ENCODE measurements around the gene ATXN1.

Gene ATXN1

DNA sequence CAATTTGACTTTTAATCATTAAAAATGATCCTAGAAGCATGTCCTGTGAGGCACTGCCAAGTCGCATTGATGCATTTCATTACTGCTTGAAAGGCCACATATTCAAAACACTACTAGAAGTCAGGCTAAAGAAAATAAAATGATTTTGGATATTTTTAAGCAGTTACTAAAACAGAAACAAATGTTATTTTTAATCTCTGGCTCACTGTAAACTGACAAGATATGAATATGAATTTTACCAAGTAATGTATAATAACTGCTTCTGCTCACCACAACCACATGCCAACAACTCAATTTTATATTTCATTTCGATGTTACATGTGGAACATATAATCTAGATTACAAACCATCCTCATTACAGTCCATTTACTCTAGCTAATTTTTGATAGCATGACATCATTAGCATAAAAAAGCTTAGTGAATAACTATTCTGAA is 90.6 kb downstream of the ATXN1 start:
- DNase-seq, result no peak

DNA sequence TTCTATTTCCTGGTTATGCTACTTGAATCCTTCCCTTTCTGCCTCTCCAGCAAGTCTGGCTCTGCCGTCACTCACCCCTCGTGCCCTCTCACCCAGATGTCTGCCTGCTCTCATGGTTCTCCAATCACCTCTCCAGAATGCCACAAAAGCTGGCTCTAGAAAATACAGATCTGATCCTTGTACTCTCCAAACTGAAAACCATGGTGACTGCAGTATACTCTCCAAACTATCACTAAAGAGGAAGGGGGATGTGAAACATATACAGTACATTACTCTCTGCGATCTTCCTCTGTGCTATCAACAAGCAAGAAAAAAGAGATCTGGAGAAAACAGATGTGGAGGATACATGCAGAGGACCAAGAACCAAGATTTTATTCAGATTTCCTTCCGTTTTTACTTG is 91.1 kb downstream of the ATXN1 start:
- peak; percentile 64 for DNase-seq

DNA sequence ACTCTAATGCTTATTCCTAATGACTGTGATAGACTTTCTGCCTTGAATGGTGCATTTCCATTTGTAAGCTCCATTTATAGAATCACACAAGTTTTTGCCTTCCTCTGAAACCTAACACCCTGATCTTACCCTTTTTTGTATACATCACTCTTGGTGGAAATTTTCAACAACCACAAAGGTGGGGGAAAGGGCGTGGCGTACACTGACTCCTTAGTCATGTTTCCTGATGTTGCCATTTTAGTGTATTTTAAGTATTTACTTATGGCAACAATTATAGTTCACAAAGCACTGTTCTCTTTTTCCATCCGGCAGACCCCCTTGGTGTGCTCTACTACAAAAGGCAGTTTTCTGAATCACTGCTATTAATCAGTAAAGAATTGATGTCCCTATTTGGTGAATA is 92.0 kb downstream of the ATXN1 start:
- no peak for DNase-seq

DNA sequence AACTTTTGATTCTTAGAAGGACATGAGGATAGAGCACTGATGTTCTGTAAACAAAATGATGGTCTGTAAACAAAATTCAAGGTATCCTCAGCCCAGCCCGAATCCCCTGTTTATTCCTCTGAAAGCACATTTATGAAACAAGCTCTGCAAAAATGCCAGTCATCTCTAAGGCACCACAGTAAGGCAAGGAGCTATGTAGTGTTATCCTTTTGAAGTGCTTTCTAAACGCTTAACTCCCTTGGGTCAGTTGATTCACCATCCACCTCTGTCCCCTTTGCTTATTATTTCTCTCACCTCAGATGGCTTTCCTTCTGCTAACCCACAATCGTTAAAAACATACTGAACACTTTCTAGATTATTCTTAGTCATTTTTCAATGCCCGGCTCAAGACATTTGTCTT is 93.8 kb downstream of the ATXN1 start:
- DNase-seq, result no peak

DNA sequence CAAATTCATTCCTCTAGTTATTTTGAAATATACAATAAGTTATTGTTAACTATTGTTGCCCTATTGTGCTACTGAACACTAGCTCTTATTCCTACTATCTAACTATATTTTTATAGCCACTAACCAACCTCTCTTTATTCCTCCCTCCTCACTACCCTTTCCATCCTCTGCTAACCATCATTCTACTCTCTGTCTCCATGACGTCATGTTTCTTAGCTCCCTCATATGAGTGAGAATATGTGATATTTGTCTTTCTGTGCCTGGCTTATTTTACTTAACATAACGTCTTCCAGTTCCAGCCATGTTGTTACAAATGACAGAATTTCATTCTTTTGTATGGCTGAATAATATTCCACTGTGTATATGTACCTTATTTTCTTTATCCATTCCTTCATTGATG is 95.3 kb downstream of the ATXN1 start:
- DNase-seq, result no peak

DNA sequence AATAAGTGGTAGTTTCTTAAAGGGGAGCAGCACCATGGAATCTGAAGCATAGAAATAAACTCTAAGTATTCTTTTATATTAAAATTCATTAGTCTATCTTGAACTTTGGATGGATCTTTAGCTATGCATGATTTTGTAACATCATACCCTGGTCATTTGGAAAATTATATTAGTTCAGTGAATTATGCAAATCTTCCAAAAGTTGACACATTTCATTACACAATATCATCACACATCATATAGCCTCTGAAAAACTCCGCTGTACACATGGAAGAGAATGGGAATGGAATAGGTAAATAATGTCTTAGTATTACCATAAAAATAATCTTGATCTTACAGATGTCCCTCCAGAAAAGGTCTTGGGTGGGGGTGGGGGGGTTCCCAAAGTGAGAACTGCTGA is 96.1 kb downstream of the ATXN1 start:
- DNase-seq, result peak; percentile 26

DNA sequence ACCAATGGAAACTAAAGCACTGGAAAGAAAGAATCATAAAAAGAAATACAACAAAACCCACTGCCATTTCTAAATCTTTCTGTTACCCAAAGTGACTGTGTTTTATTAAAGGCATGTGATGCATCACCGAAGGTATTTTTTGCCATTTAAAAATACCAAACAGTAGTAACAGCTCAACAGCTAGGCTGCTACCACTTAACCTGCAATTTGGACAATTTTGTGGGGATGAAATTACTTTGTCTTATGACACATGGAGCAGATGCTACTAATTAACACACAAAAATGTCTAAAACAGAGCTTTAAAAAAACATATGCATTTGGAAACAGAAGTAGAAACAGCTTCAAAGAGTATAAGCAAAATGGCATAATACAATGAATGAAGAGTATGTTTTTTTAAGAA is 97.4 kb downstream of the ATXN1 start:
- no peak for DNase-seq

DNA sequence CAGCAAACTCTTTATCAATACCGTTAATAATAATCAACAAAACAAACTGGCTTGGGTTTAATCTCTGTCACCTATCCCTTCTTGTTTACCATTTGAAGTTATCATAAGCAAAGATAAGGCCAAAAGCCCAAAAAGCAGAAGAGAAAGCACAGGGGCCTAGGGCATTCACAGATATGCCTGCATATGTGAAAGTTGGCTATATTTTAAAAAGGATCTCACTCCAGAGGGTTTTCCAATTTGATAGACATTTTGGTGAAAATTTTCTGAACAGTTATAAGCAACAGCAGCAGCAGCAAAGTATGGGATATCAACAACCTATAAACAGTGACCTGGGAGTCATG is 101.1 kb downstream of the ATXN1 start:
- peak; percentile 40 for DNase-seq

DNA sequence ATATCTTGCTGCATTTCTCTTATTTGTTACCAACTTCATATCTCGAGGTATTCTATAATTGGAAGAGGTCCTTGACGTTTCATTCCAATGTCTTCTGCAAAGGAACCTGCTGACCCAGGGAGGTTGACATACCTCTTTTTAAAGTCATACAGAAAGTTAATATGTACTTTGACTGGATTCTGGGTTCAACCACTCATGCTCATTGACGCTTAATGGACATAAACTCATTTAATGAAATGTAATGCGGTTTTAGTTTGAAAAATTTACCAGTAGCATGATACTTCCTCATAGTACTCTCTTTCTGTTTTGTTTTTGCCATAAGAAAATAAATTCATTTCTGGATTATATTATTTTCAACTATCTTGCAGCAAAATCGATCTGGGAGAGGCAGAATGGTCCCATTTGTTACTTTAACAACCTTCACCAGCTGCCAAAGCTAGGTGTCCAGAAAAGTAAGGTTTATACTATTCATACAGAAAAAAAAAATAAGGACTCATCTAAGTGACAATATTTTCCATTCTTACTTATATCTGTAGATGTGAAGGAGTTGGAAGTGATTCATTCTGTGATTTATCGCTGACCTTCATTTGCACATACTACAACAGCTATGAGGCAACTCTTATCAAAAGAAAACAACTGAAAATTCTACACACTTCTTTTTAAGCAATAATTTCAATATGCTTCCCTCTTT is 101.6 kb downstream of the ATXN1 start:
- DNase-seq, result peak; percentile 49

DNA sequence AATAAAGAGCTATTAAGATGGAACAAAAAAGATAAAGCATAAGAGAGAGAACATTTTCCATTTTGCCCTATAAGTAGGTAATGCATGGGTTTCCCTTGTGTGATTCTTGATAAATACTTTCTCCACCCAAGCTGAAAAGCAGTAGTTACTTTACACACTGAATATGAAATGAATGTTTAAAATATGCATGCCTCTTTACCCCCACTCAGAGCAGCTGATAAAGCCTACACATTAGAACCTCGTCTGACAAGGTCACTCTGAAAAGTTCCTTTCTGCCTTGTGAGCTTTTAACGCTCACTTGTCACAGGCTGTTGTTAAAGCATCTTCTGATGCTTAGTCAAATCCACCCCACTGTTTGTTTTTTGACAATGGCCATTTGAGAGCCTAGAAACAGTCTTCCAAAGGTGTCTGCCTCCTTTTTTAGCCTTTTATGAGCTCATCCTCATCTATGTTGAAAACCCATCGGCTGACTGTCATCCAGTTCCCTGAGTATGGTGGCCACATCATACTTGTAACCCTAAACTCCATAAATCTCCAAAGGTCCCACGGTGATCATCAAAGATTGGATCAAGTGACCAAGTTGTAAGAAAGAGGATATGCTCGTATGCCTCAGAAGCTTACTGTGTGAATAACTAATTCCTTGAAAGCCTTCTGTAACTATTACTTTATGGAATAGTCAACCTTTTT is 102.8 kb downstream of the ATXN1 start:
- peak; percentile 56 for DNase-seq

DNA sequence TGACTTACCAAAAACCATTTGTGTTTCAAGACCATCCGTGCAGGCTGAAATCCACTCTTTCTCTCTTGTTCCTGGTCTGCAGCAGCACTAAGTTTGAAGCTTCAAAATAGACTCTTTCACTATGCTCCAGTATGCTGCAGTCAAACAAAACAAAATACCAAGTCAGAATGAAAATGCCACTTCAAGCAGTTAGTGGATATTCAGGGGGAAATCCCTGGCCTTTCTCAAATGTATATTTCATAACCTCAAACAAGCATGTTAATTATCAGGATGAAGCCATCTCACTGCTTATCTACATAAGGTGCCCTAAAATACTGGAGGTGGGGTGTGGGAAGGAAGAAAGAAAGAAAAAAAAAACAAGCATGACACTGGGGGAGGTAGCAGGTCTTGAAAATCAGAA is 103.5 kb downstream of the ATXN1 start:
- DNase-seq, result peak; percentile 60

DNA sequence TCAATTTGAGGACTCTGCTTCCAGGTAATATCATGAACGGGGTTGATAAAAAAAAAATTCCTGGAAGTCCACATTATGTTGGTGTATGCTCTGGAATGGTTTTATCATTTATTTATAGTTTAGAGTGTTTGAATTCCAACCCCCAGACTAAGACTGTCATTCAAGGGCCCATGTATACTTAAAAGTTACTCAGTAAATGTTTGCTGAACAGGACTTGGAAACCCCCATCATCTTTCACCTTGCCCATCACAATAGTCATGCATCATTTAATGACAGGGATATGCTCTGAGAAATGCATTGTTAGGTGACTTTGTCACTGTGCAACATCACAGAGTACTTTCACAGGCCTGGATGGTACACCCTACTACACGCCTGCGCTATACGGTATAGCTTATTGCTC is 104.8 kb downstream of the ATXN1 start:
- DNase-seq, result no peak

DNA sequence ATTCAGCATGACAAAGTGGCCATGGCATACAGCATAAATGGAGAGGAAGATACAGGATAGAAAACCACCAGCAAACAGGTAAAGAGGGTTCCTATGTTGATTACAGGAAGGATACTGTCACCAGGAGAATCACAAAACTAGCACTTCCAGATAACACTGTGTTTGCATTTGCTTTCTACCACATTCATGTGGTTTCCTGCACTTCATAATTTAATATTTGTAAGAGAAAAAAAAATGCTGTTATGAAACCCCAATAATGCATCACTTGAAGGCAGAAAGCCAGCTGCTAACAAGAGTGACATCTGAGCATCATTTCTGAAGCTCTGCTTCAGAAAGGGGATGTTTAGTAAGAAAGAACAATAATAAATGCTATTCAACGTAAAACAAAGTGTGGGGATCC is 106.6 kb downstream of the ATXN1 start:
- DNase-seq, result no peak

DNA sequence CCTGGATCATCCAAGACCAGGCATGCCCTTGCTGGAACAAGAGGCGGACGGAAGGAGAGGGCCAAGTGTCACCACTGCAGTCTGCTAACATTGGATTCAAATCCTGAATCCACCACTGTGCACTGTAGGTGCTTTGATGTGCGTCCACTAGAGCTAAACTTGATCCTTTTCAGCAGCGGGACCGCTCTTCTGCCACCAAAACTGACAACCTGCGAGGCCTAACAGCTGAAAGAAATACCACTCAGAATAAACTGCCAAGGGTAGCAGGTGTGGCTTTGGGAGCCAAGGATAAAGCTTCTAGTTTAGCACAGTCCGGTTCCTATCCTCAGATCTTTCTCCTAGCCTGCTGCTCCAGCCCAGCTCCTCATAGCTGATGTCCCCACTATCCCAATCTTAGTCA is 108.0 kb downstream of the ATXN1 start:
- no peak for DNase-seq

DNA sequence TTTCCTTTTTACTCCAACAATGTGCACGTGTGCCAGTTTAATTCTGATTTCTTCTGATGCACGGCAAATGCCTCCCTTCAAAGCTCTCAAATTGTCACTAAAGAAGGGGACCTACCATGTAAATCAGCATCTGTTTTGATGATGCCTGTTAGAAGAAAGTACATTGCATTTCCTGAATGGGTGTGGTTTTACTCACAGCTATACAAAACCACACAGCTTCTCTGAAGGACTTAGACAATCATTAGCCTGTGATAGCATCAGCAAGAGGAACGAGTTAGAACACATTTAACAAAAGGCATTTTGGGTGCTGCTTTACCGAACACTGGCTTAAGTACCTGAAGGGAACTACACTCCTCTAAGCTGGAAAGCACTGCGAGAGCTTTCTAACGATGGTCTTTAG is 109.4 kb downstream of the ATXN1 start:
- DNase-seq, result no peak

DNA sequence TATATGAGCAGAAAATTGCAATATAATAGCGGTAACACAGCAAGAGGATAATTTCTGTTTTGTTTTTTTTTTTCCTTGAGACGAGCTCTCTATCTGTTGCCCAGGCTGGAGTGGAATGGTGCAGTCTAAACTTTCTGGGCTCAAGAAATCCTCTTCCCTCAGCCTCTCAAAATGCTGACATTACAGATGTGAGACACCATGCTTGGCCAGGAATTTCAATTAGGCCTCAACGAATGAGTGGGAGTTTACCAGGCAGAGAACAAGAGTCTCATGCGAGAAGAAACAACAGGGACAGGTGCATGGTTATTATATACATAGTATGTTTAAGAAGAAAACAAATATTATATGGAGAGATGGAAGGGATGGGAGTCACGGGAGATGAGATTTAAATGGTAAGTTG is 111.4 kb downstream of the ATXN1 start:
- no peak for DNase-seq

DNA sequence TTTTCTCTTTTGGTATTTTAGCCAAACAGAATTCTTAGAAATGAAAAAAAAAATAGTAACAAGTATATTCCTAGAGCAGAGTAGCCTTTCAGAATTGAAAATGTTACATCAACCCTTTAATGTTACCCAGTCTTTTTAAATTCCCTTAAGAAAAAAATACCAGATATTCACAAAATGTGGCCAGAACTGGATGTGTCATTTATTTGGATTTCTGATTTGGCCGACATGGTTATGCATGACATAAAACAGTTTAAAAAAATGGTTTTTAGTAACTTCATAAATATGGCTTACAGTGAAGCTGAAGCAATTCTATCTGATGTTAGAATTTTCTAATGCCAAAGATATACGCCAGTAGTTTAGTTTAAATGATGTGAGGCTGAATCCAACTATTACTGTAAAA is 112.0 kb downstream of the ATXN1 start:
- no peak for DNase-seq

DNA sequence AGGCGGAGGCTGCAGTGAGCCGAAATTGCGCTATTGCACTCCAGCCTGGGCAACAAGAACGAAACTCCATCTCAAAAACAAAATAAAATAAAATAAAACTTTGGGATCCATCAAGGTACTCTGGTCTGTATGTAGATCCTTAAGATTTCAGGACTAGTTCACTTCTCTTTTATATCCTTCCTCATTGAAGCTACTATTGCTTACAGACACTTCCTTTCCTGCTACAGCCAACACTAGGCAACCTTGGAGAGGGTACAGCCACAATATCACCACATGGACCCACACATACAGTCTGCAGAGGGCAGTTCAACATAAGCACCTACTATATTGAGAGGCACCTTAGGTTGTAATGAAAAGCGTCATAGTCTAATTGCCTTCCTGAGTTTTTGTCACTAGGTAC is 113.3 kb downstream of the ATXN1 start:
- DNase-seq, result no peak

DNA sequence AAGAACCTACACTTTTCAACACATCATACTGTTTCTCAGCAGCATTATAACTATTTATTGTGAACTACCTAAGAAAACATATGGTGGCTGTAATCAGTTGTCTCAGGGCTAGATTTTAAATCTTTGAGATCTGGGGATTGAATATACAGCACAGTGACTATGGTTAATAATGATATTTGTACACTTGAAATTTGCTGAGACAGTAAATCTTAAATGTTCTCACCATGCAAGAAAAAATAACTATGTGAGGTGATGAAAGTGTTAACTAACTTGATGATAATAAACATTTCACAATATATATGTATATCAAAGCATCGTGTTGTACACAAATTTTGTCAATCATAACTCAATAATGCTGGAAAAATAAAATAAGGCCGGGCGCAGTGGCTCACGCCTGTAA is 113.8 kb downstream of the ATXN1 start:
- DNase-seq, result no peak

DNA sequence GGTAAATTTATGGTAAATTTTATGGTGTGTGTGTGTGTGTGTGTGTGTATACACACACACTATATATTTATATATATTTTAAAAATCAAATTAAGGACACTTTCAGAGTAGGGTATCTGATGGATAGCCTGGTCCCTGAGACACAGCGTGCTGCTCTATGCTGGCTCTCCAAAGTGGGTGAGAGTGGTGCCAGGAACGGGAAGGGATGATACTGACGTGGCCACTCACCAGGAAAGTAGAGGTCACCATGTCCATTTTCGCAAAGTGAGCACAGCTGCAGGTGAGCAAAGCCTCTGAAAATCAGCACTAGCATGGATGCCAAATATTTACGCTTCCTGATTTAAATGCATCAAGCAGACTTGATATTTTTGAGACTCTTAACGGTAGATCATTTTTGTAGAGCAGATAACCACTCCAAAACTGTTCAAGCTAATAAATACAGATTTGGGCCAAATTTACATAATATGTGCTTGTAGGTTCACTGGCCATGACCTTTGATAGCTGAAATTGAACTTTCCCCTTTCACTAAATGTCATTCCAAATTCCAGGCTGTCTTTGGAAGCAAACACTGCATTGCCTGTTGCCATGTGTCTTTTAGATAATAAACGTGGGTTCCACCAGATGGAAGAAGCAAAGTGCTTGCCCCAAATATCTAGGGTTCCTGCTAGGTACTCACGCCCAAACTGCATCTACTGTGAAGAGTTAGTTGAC is 116.6 kb downstream of the ATXN1 start:
- no peak for DNase-seq

DNA sequence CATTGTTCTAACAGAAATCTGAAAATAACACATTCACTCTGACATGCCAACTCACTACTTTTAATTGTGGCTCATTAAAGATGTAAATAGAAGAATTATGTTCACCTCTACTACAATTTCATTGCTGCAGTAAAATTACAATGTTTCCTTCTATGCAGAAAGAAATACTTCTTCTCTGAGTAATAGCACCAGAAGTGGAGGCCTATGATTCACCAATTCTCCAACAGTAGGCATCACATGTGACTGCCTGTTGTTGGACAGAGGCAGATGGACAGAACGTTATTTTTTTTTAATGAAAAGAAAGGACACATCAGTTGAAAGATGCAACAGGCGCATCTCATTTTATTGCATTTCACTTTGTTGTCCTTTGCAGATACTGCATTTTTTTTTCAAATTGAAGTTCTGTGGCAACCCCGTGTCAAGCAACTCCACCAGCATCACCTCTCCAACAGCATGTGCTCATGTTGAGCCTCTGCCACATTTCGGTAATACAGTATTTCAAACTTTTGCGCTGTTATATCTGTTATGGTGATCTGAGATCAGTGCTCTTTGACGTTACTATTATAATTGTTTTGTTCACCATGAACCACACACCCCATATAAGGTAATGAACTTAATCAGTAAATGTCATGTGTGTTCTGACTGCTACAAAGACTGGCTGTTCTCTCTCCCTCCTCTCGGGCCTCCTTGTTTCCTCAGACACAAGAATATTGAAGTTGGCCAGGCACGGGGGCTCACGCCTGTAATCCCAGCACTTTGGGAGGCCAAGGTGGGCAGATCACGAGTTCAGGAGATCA is 121.4 kb downstream of the ATXN1 start:
- DNase-seq, result peak; percentile 36

DNA sequence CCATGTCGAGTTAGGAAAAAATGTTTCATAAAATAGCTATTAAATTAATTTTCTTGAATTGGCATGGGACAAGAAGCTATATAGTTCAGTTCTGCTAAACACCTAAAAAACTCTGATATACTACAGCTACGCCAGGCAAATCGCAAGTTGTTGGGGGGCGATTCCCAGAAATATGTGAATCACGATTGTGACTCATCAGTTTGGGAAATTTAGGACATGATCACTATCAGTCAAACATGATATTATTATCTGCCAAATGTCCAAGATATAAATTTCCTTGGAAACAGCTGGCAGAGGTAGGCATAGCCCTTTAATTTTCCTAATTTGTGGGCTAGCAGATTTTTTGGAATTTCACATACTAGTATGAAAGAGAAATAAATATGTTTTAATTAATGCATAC is 123.6 kb downstream of the ATXN1 start:
- no peak for DNase-seq

DNA sequence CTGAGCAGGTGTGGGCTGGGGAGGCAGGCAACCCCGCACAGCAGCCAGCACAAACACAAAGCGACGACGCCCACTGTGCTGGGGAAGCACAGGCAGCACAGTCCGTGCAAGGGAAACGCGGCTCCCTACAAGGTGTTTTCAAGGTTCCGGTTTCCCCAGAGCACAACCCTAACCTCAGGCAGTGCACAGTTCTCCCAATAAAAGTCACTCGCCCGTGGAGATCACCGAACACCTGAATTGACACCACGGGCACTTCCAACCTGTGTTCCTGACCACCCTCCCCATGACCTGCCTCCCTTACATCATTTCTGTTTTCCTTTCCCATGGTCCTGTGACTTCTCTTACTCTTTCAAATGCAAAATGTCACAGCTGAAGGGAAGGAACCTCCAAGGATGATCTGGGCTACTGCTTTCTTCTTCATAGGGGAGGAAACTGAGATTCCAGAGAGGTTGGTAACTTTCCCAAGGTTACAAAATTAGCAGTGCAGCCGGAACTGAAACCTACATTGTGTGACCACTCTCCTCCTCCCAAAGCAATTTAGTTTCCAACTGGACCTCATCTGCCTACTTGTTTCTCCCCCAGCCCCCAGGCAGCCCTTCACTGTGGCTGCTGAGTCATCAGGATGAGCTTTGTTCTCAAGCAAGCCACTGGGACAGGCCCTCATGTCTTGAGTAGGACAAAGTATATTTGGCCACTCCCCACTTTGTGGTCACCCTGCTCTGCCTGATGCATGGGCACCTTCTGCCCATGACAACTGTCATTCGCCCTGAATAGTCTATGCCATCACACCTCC is 125.3 kb downstream of the ATXN1 start:
- peak; percentile 95 for DNase-seq

Measured in suppressor macrophage treated with lipopolysaccharide for 4 hours (primary cell).